HG02938 (cell line): ENCODE data around the gene TMEM88.
"Not testable (repeated sequence)": the region's sequence is repeated elsewhere in the genome, so short reads cannot be mapped to it uniquely, and the experiment has no call there.

Source experiments
- ATAC-seq: cut with Tn5 transposase; IDR thresholded peaks from one replicate; pipeline ENCODE4 v1.9.1; 2021; ENCODE audit warnings: mild to moderate bottlenecking, moderate library complexity; ENCODE audit not compliant: unreplicated experiment

TMEM88 gene

DNA sequence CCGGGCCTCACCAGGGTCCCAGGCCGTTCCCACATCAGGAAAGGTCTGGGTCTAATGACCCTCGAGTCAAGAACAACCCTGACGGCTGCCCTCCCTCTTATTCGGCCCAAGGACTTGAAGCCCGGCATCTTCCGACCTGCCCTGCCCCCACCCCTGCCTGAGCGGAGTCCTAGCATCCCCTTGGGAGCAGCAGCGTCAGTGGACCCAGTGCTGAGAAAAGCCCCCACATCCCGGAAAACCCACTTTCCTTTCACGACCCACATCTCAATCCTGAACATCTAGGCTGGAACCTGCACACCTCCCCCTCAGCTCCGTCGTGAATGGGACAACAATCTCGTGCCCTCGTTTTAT, 769 bp downstream of the TMEM88 start:
- no peak for ATAC-seq

DNA sequence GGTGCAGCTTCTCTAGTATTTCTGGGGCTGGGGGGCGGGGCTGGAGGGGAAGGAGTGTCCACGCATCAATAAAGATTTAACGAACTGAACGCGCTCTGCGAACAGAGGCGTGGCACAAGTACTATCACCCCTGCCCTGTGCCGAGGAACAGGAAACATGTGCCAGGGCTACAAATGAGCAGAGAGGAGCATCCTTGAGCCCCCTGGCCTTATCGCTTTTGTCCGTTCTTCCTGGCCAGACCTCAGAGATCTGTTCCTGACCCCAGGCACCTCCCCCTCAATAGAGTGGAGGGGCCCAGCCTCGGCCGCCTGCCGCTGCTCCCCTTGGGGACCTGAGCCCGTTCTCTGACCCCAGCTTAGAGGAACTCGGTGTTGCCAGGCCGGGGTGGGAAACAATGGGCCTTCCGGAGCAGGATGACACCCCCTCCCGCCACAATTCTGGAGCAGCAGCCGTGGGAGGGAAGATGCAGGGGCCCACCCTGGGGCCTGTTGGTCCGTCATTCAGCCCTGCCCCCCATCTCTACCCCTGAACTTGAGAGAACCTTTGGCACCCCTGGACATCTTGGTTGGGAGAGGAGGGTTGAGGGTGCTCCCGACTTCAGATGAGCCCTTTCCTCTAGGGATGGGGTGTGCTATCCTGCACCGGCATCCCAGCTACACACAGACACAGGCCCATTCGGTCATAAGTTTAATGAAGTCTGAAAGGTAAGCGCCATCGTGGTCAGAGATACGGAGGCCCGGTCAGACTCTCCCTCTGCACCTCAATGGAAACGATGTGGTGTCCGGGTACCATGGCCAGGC, 1.3 kb downstream of the TMEM88 start:
- no peak for ATAC-seq

DNA sequence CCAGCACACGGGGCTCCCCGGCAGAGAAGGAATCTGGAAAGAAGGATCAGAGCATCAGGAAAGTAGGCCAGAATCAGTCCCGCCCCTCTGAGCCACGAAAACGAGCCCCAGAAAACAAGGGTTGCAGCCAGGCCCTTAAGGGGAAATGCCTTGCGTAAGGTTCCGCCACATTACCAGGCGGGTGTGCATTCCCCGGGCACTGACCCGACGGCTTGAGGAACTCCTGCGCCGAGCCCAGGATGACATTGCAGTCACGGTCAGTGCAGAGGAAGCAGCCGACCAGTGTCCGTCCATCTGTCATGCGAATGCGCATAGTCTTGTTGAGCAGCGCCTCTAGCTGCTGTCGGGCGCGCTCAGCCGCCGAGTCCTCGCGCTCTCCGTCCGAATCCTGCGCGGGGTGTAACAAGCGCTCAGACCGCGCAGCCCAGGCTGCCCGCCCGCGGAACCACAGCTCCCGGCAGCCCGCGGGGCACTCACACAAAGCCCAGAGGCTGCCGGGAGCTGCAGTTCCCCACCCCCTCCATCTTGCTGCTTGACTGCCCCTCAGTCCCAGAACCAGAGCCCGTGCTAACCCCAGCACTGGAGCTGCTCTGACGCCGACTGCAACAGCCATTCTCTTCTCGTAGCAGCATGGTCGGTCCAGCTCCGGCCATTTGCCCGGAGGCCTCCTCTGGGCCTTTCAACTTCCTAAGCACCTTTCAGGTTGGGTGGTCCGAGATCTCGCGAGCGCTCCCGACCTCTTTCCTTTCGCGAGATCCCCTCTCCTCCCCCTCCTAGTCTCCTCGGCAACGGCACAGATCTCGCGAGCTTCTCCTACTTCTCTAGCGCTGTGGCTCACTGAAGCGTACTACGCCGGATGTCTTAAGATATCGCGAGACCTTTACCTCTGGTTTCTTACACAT, 2.2 kb downstream of the TMEM88 start, which contains the start of gene NAA38:
Gene NAA38, minus strand, starts transcription at position 749 of the 902 bp plus-strand sequence. Its CDS starts 96 bp downstream, at position 653.
- peak; percentile 78 for ATAC-seq

DNA sequence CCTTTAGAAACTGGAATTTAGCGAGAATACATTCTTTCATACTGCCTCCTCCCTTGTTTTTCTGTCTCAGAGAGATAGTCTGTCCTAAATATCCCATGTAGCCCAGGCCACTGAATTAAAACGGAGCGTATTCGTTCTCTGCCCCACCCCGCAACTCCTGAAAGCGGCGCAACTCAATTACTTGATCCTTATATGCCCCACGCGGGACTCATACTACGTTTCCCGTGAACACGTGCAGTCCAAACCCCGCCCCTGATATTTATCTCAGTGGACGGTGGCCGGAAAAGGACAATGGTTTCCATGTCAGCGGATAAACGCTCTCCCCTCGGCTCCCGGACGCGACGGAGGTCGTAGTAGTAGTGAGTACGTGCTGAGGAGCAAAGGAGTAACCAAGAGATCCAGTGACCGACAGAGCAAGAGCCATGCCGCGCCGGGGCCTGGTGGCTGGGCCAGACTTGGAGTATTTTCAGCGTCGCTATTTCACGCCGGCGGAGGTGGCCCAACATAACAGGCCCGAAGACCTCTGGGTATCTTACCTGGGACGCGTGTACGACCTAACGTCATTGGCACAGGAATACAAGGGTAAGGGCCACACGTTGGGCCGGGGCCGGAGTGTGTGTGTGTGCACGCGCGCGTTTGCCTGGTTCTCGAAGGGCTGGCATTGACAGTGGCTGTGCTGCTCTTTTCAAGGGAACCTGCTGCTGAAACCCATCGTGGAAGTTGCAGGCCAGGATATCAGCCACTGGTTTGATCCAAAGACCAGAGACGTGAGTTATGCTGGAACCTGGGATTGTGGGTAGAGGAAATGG, 3.1 kb downstream of the TMEM88 start, which contains the start of gene CYB5D1:
Gene CYB5D1, plus strand, starts transcription at position 291 of the 809 bp plus-strand sequence. Its CDS starts 132 bp downstream, at position 423.
- peak; percentile 37 for ATAC-seq

DNA sequence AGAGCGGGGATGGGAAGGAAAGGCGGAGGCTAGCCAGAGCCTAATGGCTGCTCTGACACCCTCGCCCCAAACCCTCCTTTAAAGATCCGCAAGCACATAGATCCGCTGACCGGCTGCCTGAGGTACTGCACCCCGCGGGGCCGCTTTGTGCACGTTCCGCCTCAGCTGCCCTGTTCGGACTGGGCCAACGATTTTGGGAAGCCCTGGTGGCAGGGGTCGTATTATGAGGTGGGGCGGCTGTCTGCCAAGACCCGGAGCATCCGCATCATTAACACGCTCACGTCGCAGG, 3.6 kb downstream of the TMEM88 start:
- no peak for ATAC-seq

DNA sequence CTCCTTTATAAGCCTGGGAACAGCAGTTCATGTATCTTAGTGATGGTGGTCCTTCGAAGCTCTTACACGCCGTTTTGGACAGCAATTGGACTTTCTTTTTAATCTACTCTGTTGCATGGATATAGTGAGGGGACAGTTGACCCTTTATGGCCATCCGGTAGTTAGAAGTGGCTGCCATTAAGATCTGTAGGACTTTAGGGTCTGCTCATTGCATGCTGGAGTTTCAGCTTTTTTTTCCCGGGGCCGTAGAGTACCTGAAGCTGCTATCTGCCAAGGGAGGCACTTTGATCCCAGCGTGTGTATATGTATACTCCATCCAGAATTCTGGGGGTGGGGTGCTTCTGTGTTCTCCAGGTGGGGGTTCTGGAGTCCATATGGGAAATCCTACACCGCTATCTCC, 4.2 kb downstream of the TMEM88 start:
- ATAC-seq: no peak

DNA sequence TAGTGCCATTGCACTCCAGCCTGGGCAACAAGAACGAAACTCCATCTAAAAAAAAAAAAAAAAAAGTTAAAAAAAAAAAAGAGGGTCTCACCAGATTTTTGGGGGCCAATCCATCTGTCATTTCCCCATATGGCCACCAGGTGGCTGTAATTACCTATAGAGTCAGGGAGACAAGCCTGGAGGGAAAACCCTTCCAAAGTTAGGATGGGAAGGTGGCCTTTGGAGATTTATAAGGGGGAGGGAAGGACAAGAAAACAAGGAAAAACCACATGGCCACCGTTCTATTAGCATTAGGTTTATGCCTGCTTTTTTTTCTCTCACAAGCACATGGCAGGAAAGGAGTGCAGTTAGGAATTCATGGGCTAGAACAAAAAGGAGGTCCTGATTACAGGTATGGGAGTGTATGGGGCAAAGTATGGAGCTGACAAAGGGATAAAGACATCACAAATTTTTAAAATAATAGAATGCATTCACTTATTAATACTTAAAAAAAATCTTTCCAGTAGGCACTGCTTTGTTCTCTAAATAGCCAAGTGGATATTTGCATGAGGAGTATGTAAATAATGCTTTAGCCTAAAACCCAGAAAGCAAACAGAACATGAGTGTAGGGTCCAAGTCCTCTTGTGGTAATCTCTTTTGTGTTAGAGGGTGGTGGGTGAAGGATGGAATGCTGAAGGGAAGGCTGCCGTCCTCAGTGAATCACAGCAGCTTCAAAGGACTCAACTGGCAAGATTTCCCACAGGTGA, 8.0 kb downstream of the TMEM88 start:
- no peak for ATAC-seq

DNA sequence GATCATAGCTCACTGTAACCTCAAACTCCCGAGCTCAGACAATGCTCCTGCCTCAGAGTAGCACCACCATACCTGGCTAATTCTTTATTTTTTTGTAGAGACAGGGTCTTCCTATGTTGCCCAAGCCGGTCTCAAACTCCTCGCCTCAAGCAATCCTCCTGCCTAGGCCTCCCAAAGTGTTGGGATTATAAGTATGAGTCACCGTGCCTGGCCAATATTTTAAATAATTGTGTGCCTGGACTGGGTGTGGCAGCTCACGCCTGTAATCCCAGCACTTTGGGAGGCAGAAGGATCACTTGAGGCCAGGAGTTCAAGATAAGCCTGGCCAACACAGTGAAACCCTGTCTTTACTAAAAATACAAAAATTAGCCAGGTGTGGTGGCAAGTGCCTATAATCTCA, 9.5 kb downstream of the TMEM88 start:
- ATAC-seq: not testable (repeated sequence)

DNA sequence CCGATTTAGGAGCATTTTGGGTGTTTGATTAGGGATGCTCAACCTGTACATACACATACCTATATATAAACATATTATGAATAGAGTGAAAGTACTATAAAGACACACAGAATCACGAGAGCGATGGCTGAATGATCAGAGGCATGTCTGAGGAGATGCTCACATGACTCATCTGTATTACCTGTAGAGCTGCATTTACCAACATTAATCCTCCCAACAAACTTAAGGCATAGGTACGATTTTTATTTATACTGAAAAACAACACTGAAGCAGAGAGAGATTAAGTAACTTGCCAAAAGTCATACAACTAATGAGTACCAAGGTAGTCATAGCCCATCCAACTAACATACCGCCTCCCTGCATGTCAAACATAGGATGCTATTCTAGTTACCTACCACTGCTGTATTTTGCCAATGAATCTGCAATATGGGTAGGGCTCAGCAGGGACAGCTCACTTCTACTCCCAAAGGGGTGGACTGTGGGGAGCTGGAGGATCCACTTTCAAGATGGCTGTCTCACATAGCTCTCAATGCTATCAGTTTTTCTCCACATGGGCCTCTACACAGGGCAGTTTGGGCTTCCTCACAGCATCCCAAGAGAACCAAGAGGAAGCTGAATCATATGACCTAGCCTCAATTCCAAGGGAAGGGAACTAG, 10.3 kb downstream of the TMEM88 start:
- no peak for ATAC-seq

DNA sequence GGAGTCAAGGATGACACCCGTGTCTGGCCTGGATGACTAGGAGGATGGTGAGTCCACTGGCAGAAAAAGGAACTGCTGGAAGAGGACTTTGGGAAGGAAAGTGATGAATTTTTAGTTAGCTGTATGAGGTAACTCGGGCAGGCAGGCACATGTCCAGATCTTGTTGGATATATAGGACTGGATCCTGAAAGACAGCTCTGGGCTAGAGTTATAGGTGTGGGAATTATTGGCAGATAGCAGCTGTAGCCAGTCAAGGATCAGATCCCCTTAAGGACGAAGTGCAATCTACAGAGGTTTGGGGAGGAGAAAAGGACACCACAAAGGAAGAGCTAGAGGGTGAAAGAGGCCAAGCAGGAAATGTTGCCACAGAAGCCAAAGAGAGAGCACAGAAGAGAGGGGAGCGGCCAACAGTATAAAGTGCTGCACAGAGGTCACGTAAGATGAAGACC, 13.0 kb downstream of the TMEM88 start:
- no peak for ATAC-seq

DNA sequence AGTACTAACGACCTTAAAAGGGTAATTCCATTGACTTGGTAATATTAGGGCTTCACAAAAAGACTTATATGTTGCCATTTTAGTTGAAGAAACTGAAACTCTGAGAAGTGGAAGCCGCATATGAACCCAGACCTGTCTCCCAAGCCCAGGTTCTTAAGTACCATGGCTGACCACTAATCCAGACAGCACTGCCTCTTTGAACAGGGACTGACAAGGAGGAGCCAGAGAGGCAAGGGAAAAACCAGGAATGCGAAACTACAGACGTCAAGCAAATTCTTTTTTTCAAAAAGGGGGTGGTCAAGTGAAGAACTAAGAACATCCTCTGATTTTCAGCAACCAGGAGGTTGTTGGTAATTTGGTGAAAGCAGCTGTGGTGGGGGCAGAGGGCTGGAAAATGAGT, 18.2 kb downstream of the TMEM88 start:
- ATAC-seq: no peak

DNA sequence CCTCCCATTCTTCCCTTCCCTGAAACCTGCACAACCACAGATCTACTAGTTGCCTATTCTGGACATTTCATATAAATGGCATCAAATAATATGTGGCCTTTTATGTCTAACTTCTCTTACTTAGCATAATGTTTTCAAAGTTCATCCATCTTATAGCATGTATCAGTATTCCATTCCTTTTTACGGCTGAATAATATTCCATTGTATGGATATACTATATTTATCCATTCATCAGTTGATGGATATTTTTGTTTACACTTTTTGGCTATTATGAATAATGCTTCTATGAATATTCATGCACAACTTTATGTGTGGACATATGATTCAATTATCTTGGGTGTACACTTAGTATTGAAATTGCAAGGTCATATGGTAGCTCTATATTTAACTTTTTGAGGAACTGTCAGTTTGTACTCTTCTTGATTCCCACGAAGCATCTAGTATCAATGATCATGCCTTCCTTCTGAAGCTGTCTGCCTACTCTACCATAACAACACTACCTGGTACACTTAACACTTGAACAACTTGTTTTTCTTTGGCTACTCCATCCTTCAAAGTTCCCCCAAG, 21.0 kb downstream of the TMEM88 start:
- no peak for ATAC-seq

DNA sequence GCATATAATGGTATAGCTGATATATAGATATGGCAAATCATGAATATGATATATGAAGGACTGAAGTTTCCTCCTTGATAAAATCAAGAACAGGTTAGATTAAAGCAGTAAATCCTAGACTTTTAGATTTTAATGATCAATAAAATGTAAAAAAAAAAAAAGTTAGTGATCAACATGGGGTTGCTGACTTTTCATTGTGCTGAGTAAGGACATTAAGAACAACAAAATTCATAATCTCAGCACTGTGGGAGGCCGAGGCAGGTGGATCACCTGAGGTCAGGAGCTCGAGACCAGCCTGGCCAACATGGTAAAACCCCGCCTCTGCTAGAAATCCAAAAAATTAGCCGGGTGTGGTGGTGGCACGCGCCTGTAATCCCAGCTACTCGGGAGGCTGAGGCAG, 23.4 kb downstream of the TMEM88 start:
- no peak for ATAC-seq

DNA sequence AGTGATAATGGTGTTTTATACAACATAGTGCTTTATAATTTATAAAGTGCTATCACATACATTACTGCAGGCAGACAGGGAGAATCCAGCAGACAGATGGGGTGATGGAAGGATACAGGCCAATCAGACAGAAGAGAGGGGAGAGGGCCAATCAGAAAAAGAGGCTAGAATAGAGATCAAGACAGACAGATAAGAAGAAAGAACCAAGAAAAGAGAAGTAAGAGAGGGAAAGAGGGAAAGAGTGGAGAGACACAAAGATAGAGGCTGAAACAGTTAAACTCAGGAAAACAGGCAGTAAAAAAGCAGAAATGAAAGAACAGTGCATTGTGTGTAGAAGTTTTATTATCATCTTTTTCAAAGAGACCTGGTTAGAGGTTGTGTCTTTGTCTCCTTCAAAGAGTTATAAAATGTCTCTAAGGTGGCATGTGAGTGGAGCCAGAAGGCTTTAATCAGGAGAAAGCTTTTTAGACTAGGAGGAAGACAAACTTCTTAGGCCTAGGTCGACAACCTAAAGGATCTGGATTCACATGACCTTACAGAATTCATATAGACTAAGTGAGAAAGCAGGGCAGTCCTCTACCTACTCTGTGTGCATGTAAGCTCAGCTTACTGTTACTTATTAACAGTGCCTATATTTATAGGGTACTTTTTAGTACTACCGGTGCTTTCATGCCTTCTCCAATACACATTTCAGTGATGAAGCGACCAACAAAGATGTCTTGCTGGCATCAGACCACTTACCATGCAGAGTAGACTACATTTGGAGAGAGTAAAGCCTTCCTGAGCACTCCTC, 25.4 kb downstream of the TMEM88 start:
- no peak for ATAC-seq

DNA sequence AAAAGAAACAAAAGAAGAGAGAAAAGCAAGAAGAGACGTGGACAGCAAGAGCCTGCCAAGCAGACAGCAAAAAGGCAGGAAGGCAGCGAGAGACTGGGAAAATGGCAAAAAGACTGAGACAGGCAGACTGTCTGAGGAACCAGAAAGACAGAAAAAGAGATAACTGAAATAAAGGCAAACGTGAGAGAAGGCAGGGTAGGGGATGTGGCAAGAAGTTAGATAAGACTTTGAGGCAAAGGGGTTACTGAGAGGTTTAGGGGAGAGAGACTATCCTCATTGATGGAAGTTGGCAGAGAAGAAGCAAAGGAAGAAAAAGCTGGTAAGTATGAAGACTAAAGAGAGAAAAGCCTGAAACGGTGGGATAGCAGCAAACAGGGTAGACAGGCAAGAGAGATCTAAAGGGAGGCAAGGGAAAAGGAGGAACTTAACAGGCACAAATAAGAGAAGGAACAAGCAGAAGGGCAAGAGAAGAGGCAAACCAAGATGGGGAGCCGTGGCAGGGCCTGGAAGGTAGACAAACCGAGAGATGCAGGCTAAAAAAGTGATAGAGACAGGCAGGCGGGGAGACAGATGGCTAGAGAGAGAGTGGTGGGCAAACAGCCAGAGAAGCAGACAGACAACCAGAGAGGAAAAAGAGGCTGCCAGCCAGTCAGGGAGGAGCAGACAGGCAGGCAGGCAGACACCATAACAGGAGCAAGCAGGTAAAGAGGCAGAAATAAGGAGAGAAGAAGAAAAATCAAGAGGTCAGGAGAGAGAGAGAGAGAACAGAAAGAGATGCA, 26.6 kb downstream of the TMEM88 start:
- no peak for ATAC-seq

DNA sequence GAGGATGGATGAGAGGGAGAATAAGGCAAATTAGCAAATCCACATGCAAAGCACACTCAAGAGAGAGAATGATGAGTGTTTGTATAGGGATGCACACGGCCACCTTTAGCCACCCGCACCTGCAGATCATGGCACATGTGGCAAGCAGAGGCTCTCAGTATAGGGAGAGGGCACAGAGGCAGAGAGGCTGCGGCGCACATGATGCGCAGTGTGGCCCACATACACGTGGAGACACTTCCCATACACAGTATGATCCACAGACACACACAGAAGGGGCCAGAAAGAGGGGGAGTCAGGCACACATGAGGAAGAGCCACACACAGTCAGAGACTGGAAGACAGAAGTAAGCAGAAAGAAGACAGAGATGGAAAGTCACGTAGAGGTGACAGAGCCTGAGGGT, 27.2 kb downstream of the TMEM88 start:
- no peak for ATAC-seq

DNA sequence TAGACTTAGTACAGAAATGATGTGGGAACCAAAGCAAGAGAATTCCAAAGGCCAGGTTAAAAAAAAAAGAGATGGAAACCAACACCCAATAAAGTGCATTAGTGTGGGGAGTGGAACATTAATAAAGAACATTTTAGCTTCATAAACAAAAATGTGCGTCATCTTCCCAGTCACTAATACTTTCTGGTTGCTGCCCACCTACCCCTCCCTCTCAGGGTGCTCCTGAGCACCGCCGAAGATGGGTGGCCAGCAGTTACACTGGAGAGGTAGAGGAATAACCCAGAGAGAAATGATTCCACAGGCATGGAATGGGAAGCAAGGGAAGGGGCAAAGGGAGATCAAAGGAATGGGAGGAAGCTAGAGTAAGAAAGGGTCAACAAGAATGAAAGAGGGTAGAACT, 27.8 kb downstream of the TMEM88 start:
- no peak for ATAC-seq

DNA sequence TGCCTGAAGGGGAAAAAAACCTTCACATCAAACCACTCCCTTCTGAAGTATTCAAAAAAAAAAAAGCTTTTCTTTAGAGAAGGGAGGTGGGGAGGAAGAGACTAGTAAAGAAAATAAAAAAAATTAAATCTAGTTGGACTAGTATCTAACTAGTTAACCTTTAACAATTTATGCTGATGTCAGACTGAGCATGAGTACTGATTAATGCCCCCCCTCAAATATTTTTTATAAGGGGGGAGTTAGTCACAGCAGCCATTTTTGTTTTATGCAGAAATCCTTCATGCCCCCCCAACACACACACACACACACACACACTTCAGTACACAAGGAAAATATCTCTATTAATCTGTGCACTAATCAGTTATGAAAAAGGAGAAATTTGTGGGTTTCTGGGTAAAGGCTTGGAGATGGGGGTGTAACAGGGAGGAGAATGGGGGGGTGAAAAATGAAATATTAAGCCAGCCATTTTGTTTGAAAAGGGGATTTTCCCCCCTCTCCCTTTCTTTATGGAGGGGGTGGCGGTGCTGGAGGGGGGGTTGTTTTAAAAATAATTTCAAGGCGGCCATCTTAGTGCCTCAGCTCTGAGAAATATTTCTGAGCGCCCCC, 29.0 kb downstream of the TMEM88 start:
- ATAC-seq: no peak
